ENCODE results near the gene ARHGAP33. TPM values are rescaled to one million over a fixed set of nuclear protein-coding genes. Genes with fewer than 3 reads are reported as not detected.

The ARHGAP33 gene
- polyA plus RNA-seq, 1 of the 3 experiments (the other 2 are of a cell fraction): 7.8 TPM

DNA sequence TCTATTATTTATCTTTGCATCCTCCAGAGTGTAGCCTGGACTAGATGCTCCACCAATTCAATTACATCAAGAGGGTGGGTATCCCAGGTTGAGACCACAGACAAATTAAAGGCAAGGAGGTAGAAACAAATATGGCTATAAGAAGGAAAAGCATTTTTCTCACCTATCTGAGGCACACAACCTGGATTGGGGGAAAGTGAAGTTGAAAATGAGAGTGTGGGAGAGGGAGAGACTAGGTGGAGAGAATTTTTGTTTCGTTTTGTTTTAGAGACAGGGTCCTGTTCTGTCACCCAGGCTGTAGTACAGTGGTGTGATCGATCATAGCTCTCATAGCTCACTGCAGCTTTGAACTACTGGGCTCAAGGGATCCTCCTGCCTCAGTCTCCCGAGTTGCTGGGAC, 43.1 kb downstream of the ARHGAP33 start:
- H3F3A ChIP-seq (replicated peaks; ENCODE audit: insufficient read depth): peaks cover 4% of the 10 kb centered on the region
- no peaks in the 10 kb centered on the region; the same call in 1 of the 2 replicates for H3K27me3 ChIP-seq (ENCODE audit: insufficient read depth)
- no peak overlapping the region for H3K9ac ChIP-seq
- H3K4me2 ChIP-seq: no peak overlapping the region
- DNase-seq: no peak
- ChIA-PET CTCF (interaction anchor here (1.9 kb wide), 1 partner anchor 124 kb away, joined by 6 read pairs; no protein-coding TSS in a partner anchor), POLR2A (no interaction called here)
- TF ChIP-seq MEF2A (IDR thresholded peaks at IDR 0.05; ENCODE audit: borderline replicate concordance, low read depth) (no peak), TEAD4 (IDR thresholded peaks at IDR 0.05; ENCODE audit: borderline replicate concordance, insufficient read depth) (no peak), EZH2phosphoT487 (IDR thresholded peaks at IDR 0.05; ENCODE audit: borderline replicate concordance, low read depth) (no peak), SMC3 (IDR thresholded peaks at IDR 0.05; ENCODE audit: low read depth, low read length) (no peak), JUND (IDR thresholded peaks at IDR 0.05) (no peak), TCF12 (IDR thresholded peaks at IDR 0.05) (no peak), GABPA (IDR thresholded peaks at IDR 0.05; ENCODE audit: low read depth) (no peak), RAD21 (IDR thresholded peaks at IDR 0.05; ENCODE audit: low read length) (no peak), CHD2 (IDR thresholded peaks at IDR 0.05; ENCODE audit: low read length, partially characterized antibody) (no peak), TAF1 (IDR thresholded peaks at IDR 0.05; ENCODE audit: borderline replicate concordance, low read depth, low read length) (no peak), YY1 (IDR thresholded peaks at IDR 0.05; ENCODE audit: low read depth) (no peak), MXI1 (IDR thresholded peaks at IDR 0.05; ENCODE audit: low read depth, low read length) (no peak)
- TF ChIP-seq, protein P1, sequence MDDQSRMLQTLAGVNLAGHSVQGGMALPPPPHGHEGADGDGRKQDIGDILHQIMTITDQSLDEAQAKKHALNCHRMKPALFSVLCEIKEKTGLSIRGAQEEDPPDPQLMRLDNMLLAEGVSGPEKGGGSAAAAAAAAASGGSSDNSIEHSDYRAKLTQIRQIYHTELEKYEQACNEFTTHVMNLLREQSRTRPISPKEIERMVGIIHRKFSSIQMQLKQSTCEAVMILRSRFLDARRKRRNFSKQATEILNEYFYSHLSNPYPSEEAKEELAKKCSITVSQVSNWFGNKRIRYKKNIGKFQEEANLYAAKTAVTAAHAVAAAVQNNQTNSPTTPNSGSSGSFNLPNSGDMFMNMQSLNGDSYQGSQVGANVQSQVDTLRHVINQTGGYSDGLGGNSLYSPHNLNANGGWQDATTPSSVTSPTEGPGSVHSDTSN (IDR thresholded peaks at IDR 0.05): no peak
- TF ChIP-seq, protein P2, sequence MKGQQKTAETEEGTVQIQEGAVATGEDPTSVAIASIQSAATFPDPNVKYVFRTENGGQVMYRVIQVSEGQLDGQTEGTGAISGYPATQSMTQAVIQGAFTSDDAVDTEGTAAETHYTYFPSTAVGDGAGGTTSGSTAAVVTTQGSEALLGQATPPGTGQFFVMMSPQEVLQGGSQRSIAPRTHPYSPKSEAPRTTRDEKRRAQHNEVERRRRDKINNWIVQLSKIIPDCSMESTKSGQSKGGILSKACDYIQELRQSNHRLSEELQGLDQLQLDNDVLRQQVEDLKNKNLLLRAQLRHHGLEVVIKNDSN (IDR thresholded peaks at IDR 0.05; ENCODE audit: borderline replicate concordance, low read depth): no peak
- TF ChIP-seq, protein P3, sequence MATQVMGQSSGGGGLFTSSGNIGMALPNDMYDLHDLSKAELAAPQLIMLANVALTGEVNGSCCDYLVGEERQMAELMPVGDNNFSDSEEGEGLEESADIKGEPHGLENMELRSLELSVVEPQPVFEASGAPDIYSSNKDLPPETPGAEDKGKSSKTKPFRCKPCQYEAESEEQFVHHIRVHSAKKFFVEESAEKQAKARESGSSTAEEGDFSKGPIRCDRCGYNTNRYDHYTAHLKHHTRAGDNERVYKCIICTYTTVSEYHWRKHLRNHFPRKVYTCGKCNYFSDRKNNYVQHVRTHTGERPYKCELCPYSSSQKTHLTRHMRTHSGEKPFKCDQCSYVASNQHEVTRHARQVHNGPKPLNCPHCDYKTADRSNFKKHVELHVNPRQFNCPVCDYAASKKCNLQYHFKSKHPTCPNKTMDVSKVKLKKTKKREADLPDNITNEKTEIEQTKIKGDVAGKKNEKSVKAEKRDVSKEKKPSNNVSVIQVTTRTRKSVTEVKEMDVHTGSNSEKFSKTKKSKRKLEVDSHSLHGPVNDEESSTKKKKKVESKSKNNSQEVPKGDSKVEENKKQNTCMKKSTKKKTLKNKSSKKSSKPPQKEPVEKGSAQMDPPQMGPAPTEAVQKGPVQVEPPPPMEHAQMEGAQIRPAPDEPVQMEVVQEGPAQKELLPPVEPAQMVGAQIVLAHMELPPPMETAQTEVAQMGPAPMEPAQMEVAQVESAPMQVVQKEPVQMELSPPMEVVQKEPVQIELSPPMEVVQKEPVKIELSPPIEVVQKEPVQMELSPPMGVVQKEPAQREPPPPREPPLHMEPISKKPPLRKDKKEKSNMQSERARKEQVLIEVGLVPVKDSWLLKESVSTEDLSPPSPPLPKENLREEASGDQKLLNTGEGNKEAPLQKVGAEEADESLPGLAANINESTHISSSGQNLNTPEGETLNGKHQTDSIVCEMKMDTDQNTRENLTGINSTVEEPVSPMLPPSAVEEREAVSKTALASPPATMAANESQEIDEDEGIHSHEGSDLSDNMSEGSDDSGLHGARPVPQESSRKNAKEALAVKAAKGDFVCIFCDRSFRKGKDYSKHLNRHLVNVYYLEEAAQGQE (IDR thresholded peaks at IDR 0.05; ENCODE audit: low read depth, low read length): no peak
- TF ChIP-seq, protein P4, sequence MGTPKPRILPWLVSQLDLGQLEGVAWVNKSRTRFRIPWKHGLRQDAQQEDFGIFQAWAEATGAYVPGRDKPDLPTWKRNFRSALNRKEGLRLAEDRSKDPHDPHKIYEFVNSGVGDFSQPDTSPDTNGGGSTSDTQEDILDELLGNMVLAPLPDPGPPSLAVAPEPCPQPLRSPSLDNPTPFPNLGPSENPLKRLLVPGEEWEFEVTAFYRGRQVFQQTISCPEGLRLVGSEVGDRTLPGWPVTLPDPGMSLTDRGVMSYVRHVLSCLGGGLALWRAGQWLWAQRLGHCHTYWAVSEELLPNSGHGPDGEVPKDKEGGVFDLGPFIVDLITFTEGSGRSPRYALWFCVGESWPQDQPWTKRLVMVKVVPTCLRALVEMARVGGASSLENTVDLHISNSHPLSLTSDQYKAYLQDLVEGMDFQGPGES (IDR thresholded peaks at IDR 0.05; ENCODE audit: low read depth, low read length): no peak
- WGBS (ENCODE audit: low lambda C conversion rate): 6% methylated on average over 3 of the region's 3 CpGs
- H3K9me3 ChIP-seq: no peaks in the 10 kb centered on the region
- H3K27ac ChIP-seq (ENCODE audit: low read depth in 2 of 2, low read length in 1 of 2): no peak overlapping the region
- no peaks in the 10 kb centered on the region for H3K4me1 ChIP-seq (ENCODE audit: control insufficient read depth in 1 of 2, insufficient read depth in 2 of 2, low read depth in 1 of 2, low read length in 1 of 2)
- no peaks in the 10 kb centered on the region for H3K9me2 ChIP-seq
- no peaks in the 10 kb centered on the region for H3K36me3 ChIP-seq (replicated peaks in 1 of 2; ENCODE audit: control insufficient read depth in 1 of 2, insufficient read depth in 2 of 2, low read length in 1 of 2)
- no peak overlapping the region for H3K4me3 ChIP-seq (ENCODE audit: low read depth in 2 of 2, low read length in 1 of 2)
- H4K20me1 ChIP-seq (ENCODE audit: insufficient read depth): no peaks in the 10 kb centered on the region
- no peaks in the 10 kb centered on the region for H3K79me2 ChIP-seq (ENCODE audit: insufficient read depth)
- no peak overlapping the region for H2AFZ ChIP-seq (ENCODE audit: low read depth)
